ENCODE data around the gene RXRA.

DNA sequence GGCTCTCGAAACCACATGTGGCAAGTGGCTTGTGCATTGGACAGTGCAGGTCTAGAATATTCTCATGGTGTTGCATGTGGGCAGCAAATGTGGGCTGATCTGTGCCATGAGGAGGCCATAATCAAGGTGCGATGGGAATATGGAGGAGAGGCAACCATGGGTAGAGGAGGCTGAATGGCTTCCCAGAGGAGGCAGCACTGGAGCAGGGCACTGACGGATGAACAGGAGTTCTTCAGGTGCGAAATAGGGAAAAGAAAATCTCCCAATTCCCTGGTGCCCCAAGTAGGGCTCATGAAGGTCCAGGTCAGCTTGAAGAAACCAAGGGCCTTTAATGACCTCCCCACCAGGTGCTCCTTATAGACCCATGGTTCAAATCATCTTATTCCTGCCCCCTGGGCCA lies 126.5 kb downstream of the RXRA start:
- TF ChIP-seq, protein P1, sequence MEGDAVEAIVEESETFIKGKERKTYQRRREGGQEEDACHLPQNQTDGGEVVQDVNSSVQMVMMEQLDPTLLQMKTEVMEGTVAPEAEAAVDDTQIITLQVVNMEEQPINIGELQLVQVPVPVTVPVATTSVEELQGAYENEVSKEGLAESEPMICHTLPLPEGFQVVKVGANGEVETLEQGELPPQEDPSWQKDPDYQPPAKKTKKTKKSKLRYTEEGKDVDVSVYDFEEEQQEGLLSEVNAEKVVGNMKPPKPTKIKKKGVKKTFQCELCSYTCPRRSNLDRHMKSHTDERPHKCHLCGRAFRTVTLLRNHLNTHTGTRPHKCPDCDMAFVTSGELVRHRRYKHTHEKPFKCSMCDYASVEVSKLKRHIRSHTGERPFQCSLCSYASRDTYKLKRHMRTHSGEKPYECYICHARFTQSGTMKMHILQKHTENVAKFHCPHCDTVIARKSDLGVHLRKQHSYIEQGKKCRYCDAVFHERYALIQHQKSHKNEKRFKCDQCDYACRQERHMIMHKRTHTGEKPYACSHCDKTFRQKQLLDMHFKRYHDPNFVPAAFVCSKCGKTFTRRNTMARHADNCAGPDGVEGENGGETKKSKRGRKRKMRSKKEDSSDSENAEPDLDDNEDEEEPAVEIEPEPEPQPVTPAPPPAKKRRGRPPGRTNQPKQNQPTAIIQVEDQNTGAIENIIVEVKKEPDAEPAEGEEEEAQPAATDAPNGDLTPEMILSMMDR (tag by site-specific recombination; IDR thresholded peaks at IDR 0.05) = no peak
- TF ChIP-seq, protein P2, sequence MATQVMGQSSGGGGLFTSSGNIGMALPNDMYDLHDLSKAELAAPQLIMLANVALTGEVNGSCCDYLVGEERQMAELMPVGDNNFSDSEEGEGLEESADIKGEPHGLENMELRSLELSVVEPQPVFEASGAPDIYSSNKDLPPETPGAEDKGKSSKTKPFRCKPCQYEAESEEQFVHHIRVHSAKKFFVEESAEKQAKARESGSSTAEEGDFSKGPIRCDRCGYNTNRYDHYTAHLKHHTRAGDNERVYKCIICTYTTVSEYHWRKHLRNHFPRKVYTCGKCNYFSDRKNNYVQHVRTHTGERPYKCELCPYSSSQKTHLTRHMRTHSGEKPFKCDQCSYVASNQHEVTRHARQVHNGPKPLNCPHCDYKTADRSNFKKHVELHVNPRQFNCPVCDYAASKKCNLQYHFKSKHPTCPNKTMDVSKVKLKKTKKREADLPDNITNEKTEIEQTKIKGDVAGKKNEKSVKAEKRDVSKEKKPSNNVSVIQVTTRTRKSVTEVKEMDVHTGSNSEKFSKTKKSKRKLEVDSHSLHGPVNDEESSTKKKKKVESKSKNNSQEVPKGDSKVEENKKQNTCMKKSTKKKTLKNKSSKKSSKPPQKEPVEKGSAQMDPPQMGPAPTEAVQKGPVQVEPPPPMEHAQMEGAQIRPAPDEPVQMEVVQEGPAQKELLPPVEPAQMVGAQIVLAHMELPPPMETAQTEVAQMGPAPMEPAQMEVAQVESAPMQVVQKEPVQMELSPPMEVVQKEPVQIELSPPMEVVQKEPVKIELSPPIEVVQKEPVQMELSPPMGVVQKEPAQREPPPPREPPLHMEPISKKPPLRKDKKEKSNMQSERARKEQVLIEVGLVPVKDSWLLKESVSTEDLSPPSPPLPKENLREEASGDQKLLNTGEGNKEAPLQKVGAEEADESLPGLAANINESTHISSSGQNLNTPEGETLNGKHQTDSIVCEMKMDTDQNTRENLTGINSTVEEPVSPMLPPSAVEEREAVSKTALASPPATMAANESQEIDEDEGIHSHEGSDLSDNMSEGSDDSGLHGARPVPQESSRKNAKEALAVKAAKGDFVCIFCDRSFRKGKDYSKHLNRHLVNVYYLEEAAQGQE (tag by site-specific recombination; IDR thresholded peaks at IDR 0.05) = no peak
- no peak for TF ChIP-seq ZSCAN16 (tag by site-specific recombination; IDR thresholded peaks at IDR 0.05)
- TF ChIP-seq, protein P3, sequence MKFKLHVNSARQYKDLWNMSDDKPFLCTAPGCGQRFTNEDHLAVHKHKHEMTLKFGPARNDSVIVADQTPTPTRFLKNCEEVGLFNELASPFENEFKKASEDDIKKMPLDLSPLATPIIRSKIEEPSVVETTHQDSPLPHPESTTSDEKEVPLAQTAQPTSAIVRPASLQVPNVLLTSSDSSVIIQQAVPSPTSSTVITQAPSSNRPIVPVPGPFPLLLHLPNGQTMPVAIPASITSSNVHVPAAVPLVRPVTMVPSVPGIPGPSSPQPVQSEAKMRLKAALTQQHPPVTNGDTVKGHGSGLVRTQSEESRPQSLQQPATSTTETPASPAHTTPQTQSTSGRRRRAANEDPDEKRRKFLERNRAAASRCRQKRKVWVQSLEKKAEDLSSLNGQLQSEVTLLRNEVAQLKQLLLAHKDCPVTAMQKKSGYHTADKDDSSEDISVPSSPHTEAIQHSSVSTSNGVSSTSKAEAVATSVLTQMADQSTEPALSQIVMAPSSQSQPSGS (tag by site-specific recombination; IDR thresholded peaks at IDR 0.05; ENCODE audit: low read depth) = no peak
- no peak for TF ChIP-seq ZNF175 (tag by site-specific recombination; IDR thresholded peaks at IDR 0.05)
- TF ChIP-seq ZNF174 (tag by site-specific recombination; IDR thresholded peaks at IDR 0.05) = no peak
- TF ChIP-seq ZNF133 (tag by site-specific recombination; IDR thresholded peaks at IDR 0.05) = no peak
- TF ChIP-seq, protein P4, sequence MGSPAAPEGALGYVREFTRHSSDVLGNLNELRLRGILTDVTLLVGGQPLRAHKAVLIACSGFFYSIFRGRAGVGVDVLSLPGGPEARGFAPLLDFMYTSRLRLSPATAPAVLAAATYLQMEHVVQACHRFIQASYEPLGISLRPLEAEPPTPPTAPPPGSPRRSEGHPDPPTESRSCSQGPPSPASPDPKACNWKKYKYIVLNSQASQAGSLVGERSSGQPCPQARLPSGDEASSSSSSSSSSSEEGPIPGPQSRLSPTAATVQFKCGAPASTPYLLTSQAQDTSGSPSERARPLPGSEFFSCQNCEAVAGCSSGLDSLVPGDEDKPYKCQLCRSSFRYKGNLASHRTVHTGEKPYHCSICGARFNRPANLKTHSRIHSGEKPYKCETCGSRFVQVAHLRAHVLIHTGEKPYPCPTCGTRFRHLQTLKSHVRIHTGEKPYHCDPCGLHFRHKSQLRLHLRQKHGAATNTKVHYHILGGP (tag by site-specific recombination; IDR thresholded peaks at IDR 0.05) = no peak
- TF ChIP-seq, protein P5, sequence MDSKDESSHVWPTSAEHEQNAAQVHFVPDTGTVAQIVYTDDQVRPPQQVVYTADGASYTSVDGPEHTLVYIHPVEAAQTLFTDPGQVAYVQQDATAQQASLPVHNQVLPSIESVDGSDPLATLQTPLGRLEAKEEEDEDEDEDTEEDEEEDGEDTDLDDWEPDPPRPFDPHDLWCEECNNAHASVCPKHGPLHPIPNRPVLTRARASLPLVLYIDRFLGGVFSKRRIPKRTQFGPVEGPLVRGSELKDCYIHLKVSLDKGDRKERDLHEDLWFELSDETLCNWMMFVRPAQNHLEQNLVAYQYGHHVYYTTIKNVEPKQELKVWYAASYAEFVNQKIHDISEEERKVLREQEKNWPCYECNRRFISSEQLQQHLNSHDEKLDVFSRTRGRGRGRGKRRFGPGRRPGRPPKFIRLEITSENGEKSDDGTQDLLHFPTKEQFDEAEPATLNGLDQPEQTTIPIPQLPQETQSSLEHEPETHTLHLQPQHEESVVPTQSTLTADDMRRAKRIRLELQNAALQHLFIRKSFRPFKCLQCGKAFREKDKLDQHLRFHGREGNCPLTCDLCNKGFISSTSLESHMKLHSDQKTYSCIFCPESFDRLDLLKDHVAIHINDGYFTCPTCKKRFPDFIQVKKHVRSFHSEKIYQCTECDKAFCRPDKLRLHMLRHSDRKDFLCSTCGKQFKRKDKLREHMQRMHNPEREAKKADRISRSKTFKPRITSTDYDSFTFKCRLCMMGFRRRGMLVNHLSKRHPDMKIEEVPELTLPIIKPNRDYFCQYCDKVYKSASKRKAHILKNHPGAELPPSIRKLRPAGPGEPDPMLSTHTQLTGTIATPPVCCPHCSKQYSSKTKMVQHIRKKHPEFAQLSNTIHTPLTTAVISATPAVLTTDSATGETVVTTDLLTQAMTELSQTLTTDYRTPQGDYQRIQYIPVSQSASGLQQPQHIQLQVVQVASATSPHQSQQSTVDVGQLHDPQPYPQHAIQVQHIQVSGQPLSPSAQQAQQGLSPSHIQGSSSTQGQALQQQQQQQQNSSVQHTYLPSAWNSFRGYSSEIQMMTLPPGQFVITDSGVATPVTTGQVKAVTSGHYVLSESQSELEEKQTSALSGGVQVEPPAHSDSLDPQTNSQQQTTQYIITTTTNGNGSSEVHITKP (tag by site-specific recombination; IDR thresholded peaks at IDR 0.05) = no peak
- TF ChIP-seq HOXA7 (CRISPR knock-in tag; IDR thresholded peaks at IDR 0.05; ENCODE audit: borderline replicate concordance) = no peak
- no peak for TF ChIP-seq ZNF610 (tag by site-specific recombination; IDR thresholded peaks at IDR 0.05; ENCODE audit: borderline replicate concordance)

Data from HEK293 (cell line).